ENCODE data around the gene GAB2. TPM values are rescaled to one million over a fixed set of nuclear protein-coding genes. Genes with fewer than 3 reads are reported as not detected.

The GAB2 gene
- total RNA-seq, 2 experiments from 2014 or later, result 10.7 to 11.9 TPM

GRCh38 chr11:78314762-78315161 lies 102.9 kb downstream of the GAB2 start:
- ATAC-seq (ENCODE audit: poor library complexity) (no peak), DNase-seq (no peak)
- Mint-ChIP-seq H3K4me3 (no peak overlapping the region), H3K27ac (no peak overlapping the region), H3K27me3 (no peaks in the 10 kb centered on the region), H3K9me3 (no peaks in the 10 kb centered on the region), H3K36me3 (ENCODE audit: low read depth) (no peaks in the 10 kb centered on the region), H3K4me1 (ENCODE audit: low read depth) (no peaks in the 10 kb centered on the region)
- Histone ChIP-seq H3K27me3 (ENCODE audit: control insufficient read depth in 1 of 2, insufficient read depth in 2 of 2, low read length in 2 of 2) (no peaks in the 10 kb centered on the region), H3K36me3 (ENCODE audit: insufficient read depth, low read length) (no peaks in the 10 kb centered on the region), H3K9me3 (ENCODE audit: control insufficient read depth in 1 of 2, insufficient read depth in 1 of 2, low read length in 2 of 2) (no peaks in the 10 kb centered on the region), H3K4me3 (ENCODE audit: low read length) (no peak overlapping the region), H3K4me1 (ENCODE audit: insufficient read depth, low read length) (no peaks in the 10 kb centered on the region), H3K27ac (ENCODE audit: low read depth in 1 of 2, low read length in 2 of 2) (no peak overlapping the region)
- POLR2A ChIA-PET, result no interaction called here
- CTCF ChIA-PET, result no interaction called here
- intact Hi-C loops (cut with DNase I, micrococcal nuclease), result no loop called here
- TF ChIP-seq CTCF (IDR thresholded peaks at IDR 0.05), result no peak

DNA sequence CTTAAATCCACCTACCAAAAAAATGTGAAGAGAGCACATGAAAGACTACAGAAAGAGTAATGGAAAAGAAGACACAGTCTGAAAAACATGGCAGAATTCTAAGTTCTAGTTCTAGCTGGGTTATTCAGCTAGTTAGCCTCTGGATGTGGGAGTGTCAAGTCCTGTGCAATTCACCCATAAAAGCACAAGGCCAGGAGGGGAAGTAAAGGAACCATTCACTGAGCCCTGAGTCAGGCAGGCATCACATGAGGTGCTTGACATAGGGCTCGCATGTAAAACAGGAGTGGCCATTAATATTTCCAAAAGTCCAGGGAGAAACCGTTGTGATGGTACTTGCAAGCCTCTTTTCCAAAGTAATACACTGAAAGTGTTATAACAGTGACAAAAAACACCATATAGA lies 103.7 kb downstream of the GAB2 start:
- no peak for TF ChIP-seq CTCF (IDR thresholded peaks at IDR 0.05)
- CTCF ChIA-PET, result no interaction called here
- Mint-ChIP-seq H3K4me3 (no peak overlapping the region), H3K27me3 (no peaks in the 10 kb centered on the region), H3K36me3 (ENCODE audit: low read depth) (no peaks in the 10 kb centered on the region), H3K4me1 (ENCODE audit: low read depth) (no peaks in the 10 kb centered on the region), H3K27ac (no peak overlapping the region), H3K9me3 (no peaks in the 10 kb centered on the region)
- no peaks in the 10 kb centered on the region for H3K9me3 ChIP-seq (ENCODE audit: control insufficient read depth in 1 of 2, insufficient read depth in 1 of 2, low read length in 2 of 2)
- intact Hi-C loops (cut with DNase I, micrococcal nuclease), result no loop called here
- DNase-seq, result peak in 2 of 14 experiments; percentile 36 to 56
- no peaks in the 10 kb centered on the region for H3K36me3 ChIP-seq (ENCODE audit: insufficient read depth, low read length)
- no peak overlapping the region for H3K4me3 ChIP-seq (ENCODE audit: low read length)
- no peaks in the 10 kb centered on the region for H3K27me3 ChIP-seq (ENCODE audit: control insufficient read depth in 1 of 2, insufficient read depth in 2 of 2, low read length in 2 of 2)
- H3K27ac ChIP-seq (ENCODE audit: low read depth in 1 of 2, low read length in 2 of 2), result no peak overlapping the region
- H3K4me1 ChIP-seq (ENCODE audit: insufficient read depth, low read length), result no peaks in the 10 kb centered on the region
- POLR2A ChIA-PET, result no interaction called here
- ATAC-seq (ENCODE audit: poor library complexity), result no peak

DNA sequence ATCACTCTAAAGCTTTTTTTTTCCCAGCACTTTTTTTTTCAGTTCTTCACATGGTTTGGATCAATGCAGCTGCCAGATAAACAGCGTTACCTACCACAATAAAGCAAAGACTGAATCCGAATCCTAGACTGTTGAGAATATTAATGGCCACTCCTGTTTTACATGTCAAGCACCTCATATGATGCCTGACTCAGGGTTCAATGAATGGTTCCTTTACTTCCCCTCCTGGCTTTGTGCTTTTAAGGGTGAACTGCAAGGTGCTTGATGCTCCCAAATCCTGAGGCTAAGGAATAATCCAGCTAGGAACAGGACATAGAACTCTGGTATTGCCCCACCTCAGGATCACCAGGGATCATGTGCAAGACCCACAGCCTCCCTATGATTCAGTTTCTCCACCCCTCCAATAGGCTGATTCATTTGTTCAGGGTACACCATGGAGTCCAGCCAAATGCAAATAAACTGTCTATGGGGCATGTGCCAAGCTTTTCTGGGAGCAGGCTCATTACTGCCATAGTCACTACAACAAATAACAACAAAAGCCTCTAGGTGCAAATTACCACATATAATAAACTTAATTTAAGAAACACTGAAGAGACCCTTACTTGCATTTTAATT lies 104.3 kb downstream of the GAB2 start:
- Mint-ChIP-seq H3K27ac (no peak overlapping the region), H3K4me1 (ENCODE audit: low read depth) (no peaks in the 10 kb centered on the region), H3K9me3 (no peaks in the 10 kb centered on the region), H3K27me3 (no peaks in the 10 kb centered on the region), H3K4me3 (no peak overlapping the region), H3K36me3 (ENCODE audit: low read depth) (no peaks in the 10 kb centered on the region)
- DNase-seq (no peak), ATAC-seq (ENCODE audit: poor library complexity) (no peak)
- no peaks in the 10 kb centered on the region for H3K27me3 ChIP-seq (ENCODE audit: control insufficient read depth in 1 of 2, insufficient read depth in 2 of 2, low read length in 2 of 2)
- H3K27ac ChIP-seq (ENCODE audit: low read depth in 1 of 2, low read length in 2 of 2), result no peak overlapping the region
- ChIA-PET CTCF (no interaction called here), POLR2A (no interaction called here)
- no peak overlapping the region for H3K4me3 ChIP-seq (ENCODE audit: low read length)
- TF ChIP-seq CTCF (IDR thresholded peaks at IDR 0.05), result no peak
- no peaks in the 10 kb centered on the region for H3K36me3 ChIP-seq (ENCODE audit: insufficient read depth, low read length)
- no peaks in the 10 kb centered on the region for H3K9me3 ChIP-seq (ENCODE audit: control insufficient read depth in 1 of 2, insufficient read depth in 1 of 2, low read length in 2 of 2)
- H3K4me1 ChIP-seq (ENCODE audit: insufficient read depth, low read length), result no peaks in the 10 kb centered on the region
- intact Hi-C loops (cut with DNase I, micrococcal nuclease), result no loop called here

All from CD4-positive, alpha-beta T cell (primary cell).